Fibroblast of skin of left biceps (primary cell): ENCODE results near the gene ADD3.
"Not testable (repeated sequence)": the region's sequence is repeated elsewhere in the genome, so short reads cannot be mapped to it uniquely, and the experiment has no call there.

ENCODE experiments used
- DNase-seq, 2 experiments: peaks; one replicate each; pipeline ENCODE4 v3.0.0-alpha.2; 2013; ENCODE audit warnings: low read depth in 2 of 2

The ADD3 gene

DNA sequence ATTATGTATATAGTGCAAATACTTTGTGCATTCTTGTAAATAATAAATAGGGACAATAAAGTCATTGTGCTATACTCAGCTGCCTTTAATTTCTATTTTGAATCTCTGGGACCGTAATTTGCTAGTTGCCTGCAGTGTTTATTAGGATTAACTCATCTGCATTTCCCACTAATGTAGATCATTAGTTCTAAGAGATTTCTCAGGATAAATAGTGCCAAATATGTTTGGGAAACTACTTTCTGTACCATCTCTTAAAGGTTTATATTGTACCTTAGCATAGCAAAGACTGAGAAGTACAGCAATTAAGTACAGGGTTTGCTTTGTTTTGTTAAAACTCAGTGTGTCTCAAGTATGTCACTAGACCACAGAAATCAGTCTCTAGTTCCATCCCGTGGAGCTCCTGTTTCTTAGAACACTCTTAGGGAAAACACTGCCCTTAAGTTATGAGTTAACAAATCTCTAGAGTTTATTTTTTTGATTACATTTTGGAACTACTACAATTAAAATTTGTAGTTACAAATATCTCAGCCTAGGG lies 26.0 kb downstream of the ADD3 start:
- DNase-seq, result no peak

DNA sequence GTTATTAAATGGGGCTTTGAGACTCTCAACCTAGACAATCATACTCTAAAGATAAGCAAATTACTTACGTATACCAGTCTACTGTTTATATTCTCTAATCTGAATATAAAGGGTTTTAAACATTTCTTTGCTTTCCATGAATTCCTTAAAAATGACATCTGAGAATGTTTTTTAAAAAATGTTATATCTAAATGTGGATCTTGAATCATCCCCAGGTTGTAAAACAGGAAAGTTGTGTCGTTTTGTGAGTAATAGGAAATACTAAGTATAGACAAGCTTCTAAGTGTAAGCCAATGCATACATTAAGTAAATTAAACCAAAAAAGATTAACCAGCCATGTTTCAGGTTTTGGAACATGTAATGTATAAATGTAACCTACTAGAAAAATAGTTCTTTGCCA lies 26.8 kb downstream of the ADD3 start:
- DNase-seq, result no peak

DNA sequence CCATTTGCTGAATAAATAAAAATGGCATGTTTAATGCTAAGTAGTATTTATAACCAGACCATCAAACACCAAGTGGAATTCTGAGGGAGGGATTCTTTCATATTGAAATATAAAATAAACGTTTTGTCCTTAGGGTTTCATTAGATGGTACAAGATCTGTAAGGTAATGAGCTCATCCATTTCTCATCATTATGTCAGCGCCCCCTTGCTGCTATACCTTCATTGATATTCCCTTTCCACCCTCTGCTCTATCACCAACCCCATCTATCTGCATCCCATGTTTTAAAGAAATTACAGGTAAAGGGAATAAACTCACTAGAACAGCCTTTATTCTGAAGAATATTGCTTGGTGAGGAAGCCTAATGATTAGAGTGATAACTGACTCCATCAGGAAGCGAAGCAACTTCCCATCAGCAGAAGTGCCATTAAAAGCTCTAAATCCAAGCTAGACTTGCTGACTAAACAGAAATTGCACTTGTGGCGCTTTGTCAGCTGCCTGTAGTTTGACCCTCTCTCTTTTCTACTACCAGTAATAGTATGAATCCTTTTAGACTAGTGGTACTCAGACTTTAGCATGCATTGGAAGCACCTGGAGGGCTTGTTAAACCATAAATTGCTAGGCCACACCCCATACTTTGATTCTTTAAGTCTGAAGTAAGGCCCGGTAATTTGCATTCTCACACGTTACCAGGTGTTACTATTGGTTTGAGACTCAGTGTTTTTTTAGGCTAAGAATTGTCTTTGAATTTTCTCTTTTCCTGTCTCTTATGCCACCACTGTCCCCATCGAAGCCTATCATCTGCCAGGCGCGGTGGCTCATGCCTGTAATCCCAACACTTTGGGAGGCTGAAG lies 27.5 kb downstream of the ADD3 start:
- DNase-seq, result no peak

DNA sequence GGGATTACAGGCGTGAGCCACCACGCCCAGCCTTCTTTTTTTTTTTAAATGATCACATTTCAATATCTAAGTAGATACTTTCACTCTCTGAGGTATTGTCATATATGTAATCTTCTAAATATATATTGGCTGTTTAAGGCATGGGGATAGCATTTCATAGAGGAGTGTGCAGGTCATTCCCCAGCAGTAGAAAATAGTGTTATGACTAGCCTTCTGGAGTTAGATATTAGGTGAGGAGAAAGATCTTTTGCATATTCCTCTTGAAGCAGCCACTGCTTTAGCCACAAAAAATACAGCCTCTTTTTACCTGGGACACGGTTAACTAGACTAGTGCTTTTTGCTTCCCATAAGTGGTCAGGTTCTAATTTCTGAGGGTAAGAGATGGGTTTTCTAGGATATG lies 28.9 kb downstream of the ADD3 start:
- no peak for DNase-seq

- no peak for DNase-seq
Observed at GRCh38 chr10:110039254-110039653, 31.5 kb downstream of the ADD3 start.

GRCh38 chr10:110040108-110040507 lies 32.3 kb downstream of the ADD3 start:
- DNase-seq, result no peak

DNA sequence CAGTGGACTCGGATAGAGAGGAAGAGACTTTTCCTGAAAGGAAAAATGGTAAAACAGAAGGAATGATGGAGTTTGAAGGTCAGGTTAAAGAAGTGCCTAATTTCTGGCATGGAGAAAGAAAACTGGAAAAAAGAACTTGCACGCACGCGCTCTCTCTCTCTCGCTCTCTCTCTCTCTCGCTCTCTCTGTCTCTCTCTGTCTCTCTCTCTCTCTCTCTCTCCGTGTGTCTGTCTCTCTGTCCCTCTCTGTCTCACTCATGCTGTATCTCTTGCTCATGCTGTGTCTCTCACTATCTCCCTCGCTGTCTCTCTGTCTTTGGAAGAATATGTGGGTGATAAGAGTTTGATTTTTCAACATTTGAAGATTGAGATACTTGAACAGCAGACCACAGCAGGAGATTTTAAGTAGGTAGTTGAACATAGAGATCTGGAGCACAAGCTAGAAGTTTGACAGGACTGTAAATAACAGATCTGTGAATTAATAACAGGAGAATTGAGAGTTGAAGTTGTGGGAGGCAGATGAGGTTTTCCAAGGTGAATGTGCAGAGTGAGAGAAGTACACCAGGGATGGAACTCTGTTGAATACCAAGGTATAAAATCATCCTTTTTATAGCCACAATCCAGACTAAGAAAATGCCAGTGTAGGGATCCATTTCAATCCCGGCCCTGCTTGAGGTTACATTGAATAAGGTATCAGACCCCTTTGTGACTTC lies 33.1 kb downstream of the ADD3 start:
- DNase-seq, result no peak

GRCh38 chr10:110041479-110041829 lies 33.7 kb downstream of the ADD3 start:
- no peak for DNase-seq

DNA sequence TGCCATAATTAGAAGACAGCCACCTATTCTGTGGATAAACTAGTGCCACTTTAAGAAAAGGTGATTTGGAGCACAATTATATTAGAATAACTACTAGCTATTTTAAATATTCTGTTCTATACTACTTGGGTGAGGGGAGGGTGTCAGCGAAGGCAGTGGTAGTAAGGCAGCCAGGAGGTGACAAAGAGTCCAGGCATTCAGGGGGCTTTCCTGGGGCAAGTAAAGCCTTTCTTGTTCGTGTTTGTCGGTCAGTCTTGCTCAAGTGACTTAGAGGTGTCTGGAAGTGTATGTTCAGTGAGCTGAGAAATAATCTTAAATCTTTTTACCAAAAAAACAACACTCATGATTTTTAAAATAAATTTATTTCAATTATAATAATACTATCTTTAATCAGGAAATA lies 34.4 kb downstream of the ADD3 start:
- no peak for DNase-seq

GRCh38 chr10:110042891-110043290 lies 35.1 kb downstream of the ADD3 start:
- DNase-seq, result no peak

DNA sequence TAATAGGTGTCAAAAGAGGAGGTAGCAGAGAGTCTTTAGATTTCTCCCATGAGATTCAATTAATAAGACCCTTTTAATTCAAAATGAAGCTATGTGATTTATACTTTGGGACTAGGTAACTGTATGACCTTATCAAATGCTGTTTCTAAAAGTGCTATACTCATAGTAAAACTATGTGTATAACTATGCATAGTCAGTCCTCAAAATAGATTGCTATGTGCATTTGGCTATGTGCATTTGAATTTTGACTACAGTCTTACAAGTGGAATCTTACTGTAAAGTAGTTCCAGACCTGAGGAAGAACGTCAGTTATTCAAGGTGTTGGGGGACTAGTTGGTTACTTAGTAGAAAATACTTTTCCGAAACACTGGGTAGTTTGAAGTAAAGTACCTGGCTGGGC lies 36.9 kb downstream of the ADD3 start:
- DNase-seq, result no peak

GRCh38 chr10:110045772-110046171 lies 38.0 kb downstream of the ADD3 start:
- DNase-seq, result no peak

DNA sequence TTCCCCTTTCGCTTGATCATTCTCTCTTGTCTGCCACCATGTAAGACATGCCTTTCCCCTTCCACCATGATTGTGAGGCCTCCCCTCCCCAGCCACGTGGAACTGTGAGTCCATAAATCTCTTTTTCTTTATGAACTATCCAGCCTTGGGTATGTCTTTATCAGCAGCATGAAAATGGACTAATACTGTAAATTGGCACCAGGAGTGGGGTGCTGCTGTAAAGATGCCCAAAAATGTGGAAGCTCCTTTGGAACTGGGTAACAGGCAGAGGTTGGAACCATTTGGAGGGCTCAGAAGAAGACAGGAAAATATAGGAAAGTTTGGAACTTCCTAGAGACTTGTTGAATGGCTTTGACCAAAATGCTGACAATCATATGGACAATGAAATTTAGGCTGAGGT lies 40.4 kb downstream of the ADD3 start:
- not testable (repeated sequence) for DNase-seq

DNA sequence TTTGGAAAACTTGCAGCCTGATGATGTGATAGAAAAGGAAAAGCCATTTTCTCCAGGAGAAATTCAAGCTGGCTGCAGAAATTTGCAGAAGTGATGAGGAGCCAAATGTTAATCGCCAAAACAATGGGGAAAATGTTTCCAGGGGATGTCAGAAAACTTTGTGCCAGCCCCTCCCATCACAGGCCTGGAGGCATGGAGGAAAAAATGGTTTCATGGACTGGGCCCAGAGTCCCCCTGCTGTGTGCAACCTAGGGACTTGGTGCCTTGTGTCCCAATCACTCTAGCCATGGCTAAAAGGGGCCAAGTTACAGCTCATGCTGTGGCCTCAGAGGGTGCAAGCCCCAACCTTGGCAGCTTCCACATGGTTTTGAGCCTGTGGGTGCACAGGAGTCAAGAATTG lies 41.0 kb downstream of the ADD3 start:
- no peak for DNase-seq

DNA sequence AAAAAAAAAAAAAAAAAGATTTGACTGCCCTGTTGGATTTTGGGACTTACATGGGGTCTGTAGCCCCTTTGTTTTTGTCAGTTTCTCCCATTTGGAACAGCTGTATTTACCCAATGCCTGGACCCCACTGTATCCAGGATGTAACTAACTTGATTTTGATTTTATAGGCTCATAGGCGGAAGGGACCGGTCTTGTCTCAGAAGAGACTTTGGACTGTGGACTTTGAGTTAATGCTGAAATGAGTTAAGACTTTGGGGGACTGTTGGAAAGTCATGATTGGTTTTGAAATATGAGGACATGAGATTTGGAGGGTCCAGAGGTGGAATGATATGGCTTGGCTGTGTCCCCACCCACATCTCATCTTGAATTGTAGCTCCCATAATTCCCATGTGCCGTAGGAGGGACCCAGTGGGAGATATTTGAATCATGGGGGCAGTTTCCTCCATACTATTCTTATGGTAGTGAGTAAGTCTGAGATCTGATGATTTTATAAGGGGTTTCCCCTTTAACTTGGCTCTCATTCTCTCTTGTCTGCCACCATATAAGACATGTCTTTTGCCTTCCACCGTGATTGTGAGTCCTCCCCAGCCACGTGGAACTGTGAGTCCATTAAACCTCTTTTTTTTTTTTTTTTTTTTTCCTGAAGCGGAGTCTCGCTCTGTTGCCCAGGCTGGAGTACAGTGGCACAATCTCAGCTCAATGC lies 42.3 kb downstream of the ADD3 start:
- DNase-seq, result not testable (repeated sequence)

DNA sequence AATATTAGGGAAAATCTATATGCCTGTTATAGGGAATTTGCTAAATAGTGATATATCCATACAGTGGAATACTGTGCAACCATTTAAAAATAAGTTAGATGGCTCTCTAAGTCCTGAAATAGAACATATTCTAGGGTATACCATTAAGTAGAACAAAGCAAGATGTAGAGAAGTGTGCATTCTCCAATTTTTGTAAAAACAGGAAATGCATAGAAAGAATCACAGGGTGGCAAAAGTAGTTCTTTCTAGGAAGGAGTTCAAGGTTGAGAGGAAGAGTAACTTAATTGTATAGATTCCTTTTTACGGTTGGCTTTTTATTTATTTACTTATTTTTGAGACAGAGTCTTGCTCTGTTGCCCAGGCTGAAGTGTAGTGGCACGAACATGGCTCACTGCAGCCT lies 43.7 kb downstream of the ADD3 start:
- no peak for DNase-seq

GRCh38 chr10:110052916-110053315 lies 45.1 kb downstream of the ADD3 start:
- no peak for DNase-seq

DNA sequence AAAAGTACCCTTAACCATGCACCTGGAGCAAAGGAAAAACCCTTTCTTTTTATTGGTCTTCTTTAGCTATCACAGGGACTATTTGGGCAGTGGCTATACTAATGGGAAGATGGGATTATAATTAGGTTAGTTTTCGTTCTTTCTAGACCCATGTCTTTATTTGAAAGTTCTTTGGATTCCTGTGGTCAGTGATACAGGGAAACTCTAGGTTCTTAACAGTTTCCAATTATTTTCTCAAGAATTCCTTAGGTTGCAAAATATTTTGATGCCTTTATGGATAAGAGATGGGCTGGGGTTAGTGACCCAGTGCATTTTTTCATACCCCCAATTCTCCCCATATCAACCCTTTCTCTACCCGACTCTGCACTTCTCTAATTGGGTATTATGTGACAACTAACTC lies 49.0 kb downstream of the ADD3 start:
- peak; percentile 65 to 68 for DNase-seq

GRCh38 chr10:110057456-110057855 lies 49.7 kb downstream of the ADD3 start:
- DNase-seq, result peak; percentile 33 to 42

DNA sequence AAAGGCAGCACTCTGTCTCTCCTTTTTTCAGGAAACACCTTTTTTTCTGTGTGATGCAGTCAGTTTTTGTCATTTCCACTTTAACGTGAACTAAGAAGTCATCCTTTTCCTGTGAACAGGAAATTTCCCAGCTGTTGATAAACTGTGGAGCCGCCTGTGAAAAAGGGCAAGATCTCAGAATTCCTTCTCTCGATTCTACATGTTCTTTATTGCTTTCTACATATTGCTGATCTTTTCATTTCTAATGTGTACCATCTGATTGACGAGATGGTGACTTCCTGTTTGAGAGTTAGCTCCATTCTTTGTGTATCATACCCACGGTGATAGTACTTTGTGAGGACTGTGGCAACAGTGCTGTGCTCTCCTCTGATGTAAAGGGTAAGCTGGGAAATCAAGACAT lies 50.4 kb downstream of the ADD3 start:
- no peak for DNase-seq

GRCh38 chr10:110059925-110060324 lies 52.1 kb downstream of the ADD3 start:
- no peak for DNase-seq

DNA sequence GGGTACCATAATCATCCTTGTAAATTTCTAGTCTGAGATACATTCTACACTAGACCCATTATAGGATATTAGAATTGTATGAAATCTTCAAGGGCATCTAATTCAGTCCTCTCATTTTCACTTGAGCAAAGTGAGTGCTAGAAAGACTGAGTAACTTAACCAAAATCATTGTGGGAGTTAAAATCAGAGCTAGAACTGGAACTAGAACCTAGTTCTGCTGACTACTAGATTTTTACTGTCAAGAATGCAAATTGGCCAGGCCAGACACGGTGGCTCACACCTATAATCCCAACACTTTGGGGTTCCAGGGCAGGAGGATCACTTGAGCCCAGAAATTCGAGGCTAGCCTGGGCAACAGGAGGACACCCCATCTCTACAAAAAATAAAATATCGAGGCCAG lies 53.9 kb downstream of the ADD3 start:
- no peak for DNase-seq

- DNase-seq, result no peak
Observed at GRCh38 chr10:110065269-110065668, 57.5 kb downstream of the ADD3 start.
